Measurements from ENCODE around the gene INPP4B.
"Not testable (repeated sequence)": the region's sequence is repeated elsewhere in the genome, so short reads cannot be mapped to it uniquely, and the experiment has no call there.

INPP4B gene

DNA sequence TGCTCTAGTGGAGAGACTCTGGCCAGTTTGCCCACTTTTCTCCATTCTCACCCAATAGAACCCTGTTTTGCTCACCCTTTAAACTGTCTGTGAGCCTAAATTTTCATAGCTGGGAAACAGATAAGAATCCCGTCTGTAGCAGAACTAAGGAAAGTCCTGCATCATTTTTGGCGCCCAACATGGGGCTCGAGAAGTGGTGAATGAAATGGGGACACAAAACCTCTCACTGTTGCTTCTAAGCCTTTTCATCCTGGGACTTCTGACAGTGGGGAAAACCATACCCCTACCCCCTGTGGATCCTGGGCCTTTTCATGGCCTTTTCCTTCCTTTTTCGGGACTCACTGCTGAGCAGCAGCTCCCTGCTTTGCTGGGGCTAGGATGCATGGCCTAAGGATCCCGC, 189.9 kb downstream of the INPP4B start:
- Mint-ChIP-seq H3K9me3 (peaks cover 19% of the 10 kb centered on the region), H3K4me3 (no peak overlapping the region), H3K27me3 (no peaks in the 10 kb centered on the region), H3K27ac (no peak overlapping the region), H3K36me3 (no peaks in the 10 kb centered on the region), H3K4me1 (no peaks in the 10 kb centered on the region)
- ATAC-seq (ENCODE audit: low read depth), result no peak
- DNase-seq (ENCODE audit: low spot score in 2 of 2), result no peak

DNA sequence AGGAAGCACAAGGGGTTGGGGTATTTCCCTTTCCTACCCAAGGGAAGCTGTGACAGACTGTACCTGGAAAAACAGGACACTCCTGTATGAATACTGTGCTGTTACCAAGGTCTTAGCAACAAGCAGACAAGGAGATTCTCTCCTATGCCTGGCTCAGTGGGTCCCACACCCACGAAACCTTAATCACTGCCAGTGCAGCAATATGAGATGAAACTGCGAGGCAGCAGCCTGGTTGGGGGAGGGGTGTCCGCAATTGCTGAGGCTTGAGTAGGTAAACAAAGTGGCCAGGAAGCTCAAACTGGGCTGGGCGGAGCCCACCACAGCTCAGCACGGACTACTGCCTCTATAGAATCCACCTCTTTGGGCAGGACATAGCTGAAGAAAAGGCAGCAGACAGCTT, 197.7 kb downstream of the INPP4B start:
- peaks cover 17% of the 10 kb centered on the region for H3K9me3 Mint-ChIP-seq
- DNase-seq (ENCODE audit: low spot score in 2 of 2) (no peak), ATAC-seq (ENCODE audit: low read depth) (no peak)
- H3K4me1 Mint-ChIP-seq, result no peaks in the 10 kb centered on the region
- H3K27me3 Mint-ChIP-seq, result no peaks in the 10 kb centered on the region
- H3K36me3 Mint-ChIP-seq, result no peaks in the 10 kb centered on the region
- no peak overlapping the region for H3K27ac Mint-ChIP-seq
- H3K4me3 Mint-ChIP-seq, result no peak overlapping the region

DNA sequence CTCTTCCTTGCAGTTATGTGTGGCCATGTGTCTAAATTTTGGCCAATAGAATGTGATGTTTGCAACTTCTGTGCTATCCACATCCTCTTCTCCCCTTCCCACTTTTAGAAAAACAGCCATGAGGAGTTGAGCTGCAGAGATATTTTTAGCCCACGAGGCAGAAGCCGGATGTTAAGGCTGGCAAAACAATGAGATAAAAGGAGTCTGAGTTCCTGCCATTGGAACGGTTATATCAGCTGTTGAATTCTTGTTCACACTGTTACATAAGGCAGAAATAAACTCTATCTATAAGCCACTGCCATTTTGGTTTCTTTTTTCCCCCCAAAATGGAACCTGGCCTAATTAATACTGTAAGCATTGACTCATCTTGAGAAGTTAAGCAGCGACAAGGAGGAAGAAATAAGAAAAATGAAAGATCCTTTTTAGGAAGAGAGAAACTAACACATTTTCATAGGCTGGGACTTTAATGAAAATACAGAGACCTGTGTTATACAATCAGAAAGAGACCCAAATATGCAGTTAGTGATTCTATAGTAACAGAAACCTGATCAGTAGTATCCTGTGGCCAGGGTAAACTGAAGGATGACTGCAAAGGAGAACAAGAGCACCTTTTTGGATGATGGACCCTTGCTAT, 200.5 kb downstream of the INPP4B start:
- no peaks in the 10 kb centered on the region for H3K36me3 Mint-ChIP-seq
- H3K27ac Mint-ChIP-seq, result no peak overlapping the region
- H3K27me3 Mint-ChIP-seq, result no peaks in the 10 kb centered on the region
- DNase-seq (ENCODE audit: low spot score in 2 of 2) (no peak), ATAC-seq (ENCODE audit: low read depth) (no peak)
- H3K4me1 Mint-ChIP-seq, result no peaks in the 10 kb centered on the region
- H3K4me3 Mint-ChIP-seq, result no peak overlapping the region
- H3K9me3 Mint-ChIP-seq, result peaks cover 6% of the 10 kb centered on the region

DNA sequence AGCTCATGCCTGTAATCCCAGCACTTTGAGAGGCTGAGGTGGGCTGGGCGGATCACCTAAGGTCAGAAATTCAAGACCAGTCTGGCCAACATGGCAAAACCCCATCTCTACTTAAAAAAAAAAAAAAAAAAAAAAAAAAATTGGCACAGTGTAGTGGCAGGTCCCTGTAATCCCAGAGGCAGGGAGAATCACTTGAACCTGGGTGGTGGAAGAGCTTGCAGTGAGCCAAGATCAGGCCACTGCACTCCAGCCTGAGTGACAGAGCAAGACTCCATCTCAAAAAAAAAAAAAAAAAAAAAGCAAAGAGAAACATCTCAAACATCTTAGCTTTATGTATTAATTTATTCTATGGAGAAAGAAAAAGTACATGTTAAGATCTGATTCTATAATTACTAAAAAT, 201.5 kb downstream of the INPP4B start:
- not testable (repeated sequence) for H3K27ac Mint-ChIP-seq; H3K27me3 Mint-ChIP-seq; H3K4me1 Mint-ChIP-seq; H3K9me3 Mint-ChIP-seq; DNase-seq (ENCODE audit: low spot score in 2 of 2); H3K36me3 Mint-ChIP-seq; H3K4me3 Mint-ChIP-seq; ATAC-seq (ENCODE audit: low read depth)

DNA sequence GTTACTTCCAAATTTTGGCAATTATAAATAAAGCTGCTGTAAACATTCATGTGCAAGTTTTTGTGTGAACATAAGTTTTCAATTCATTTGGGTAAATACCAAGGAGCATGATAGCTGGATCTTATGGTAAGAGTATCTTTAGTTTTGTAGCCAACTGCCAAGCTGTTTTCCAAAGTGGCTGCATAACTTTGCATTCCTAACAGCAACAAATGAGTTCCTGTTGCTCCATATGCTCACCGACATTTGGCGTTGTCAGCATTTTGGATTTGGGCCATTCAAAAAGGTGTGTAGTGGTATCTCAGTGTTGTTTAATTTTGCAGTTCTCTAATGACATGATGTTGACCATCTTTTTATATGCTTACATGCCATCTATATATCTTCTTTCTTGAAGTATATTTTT, 208.5 kb downstream of the INPP4B start:
- H3K9me3 Mint-ChIP-seq, result peaks cover 6% of the 10 kb centered on the region
- no peak for DNase-seq (ENCODE audit: low spot score in 2 of 2)

DNA sequence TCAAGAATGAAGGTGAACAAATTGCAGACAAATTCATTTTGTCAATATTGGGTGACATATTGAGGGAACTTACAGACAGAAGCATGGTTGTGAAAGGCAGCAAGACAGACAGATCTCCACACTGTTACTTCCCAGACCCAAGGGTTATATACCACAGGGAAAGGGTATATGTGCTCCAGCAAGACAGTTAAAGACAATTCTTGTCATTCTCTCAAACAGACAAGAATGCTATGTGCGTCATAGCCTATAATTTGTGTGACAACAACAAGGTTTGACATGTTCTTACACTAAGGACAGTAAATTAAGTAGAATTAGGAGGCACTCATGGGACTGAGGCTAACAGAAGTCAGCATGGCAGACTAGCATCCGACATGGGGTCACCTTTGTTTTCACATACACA, 214.3 kb downstream of the INPP4B start:
- ATAC-seq (ENCODE audit: low read depth), result no peak
- Mint-ChIP-seq H3K36me3 (no peaks in the 10 kb centered on the region), H3K27me3 (no peaks in the 10 kb centered on the region), H3K9me3 (peaks cover 3% of the 10 kb centered on the region), H3K4me1 (no peaks in the 10 kb centered on the region), H3K27ac (no peak overlapping the region), H3K4me3 (no peak overlapping the region)
- DNase-seq (ENCODE audit: low spot score in 2 of 2), result no peak

More for the DNA sequence above, 208.5 kb downstream of the INPP4B start:
- Mint-ChIP-seq H3K36me3 (no peaks in the 10 kb centered on the region), H3K27me3 (no peaks in the 10 kb centered on the region), H3K4me1 (no peaks in the 10 kb centered on the region), H3K27ac (no peak overlapping the region), H3K4me3 (no peak overlapping the region)
- ATAC-seq (ENCODE audit: low read depth), result no peak

DNA sequence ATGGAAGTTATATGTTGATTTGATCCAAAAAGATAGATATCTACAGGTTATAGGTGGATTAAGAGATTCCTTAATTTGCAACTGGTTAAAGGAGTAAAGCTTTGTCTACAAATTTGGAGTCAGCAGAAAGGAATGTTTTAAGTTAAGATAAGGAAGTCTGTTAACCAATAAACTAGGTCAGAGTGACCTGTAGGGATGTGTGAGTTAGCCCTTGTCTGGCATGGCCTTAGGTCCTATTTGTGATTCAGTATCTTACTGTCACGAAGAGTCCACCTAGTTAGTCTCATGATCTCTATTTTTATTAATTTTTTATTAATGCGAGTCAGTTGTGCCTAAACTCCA, 230.8 kb downstream of the INPP4B start:
- Mint-ChIP-seq H3K9me3 (peaks cover 4% of the 10 kb centered on the region), H3K4me1 (no peaks in the 10 kb centered on the region), H3K27me3 (no peaks in the 10 kb centered on the region), H3K36me3 (no peaks in the 10 kb centered on the region), H3K27ac (no peak overlapping the region), H3K4me3 (no peak overlapping the region)
- ATAC-seq (ENCODE audit: low read depth), result no peak
- DNase-seq (ENCODE audit: low spot score in 2 of 2), result no peak

DNA sequence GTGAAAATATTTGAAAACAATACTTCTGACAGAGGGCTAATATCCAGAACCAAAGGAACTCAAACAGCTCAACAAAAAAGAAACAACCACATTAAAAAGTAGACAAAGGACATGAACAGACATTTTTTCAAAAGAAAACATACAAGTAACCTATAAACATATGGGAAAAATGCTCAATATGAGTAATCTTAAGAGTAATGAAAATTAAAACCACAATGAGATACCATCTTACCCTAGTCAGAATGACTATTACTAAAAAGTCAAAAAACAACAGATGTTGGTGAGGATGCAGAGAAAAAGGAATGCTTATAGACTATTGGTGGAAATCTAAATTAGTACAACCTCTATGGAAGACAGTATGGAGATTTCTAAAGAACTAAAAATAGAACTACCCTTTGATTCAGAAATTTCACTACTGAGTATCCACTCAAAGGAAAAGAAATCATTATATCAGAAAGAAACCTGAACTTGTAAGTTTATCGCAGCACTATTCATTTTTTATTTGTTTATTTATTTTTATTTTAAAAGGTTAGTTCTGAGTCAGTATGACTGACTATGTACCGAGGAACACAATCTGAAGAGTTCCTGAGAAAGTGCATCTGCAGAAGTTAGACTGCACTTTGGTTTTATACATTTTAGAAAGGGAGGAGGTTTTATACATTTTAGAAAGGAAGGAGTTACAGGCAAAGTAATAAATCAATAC, 231.3 kb downstream of the INPP4B start:
- DNase-seq (ENCODE audit: low spot score in 2 of 2) (no peak), ATAC-seq (ENCODE audit: low read depth) (no peak)
- H3K9me3 Mint-ChIP-seq, result peaks cover 4% of the 10 kb centered on the region
- H3K27me3 Mint-ChIP-seq, result no peaks in the 10 kb centered on the region
- H3K27ac Mint-ChIP-seq, result no peak overlapping the region
- H3K4me3 Mint-ChIP-seq, result no peak overlapping the region
- H3K4me1 Mint-ChIP-seq, result no peaks in the 10 kb centered on the region
- no peaks in the 10 kb centered on the region for H3K36me3 Mint-ChIP-seq

DNA sequence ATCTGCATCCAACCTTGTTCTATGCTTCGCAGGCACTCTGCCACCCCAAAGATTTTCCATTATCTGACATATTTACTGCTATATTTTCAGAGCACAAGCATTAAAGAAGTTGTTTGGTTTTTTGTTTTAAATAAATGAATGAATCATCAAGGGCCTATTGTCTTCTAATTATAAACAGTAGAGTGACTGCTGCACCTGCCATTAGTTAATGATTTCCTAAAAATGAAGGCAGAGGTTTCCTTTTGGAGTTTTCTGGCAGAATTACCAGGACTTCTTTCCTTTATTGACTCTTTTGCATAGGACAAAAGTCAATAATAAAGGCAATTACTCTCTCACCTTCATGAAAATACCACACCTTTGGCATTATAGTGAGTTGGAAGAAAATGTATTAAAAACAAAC, 238.1 kb downstream of the INPP4B start:
- Mint-ChIP-seq H3K27ac (no peak overlapping the region), H3K4me1 (no peaks in the 10 kb centered on the region), H3K36me3 (no peaks in the 10 kb centered on the region), H3K4me3 (no peak overlapping the region), H3K9me3 (peaks cover 12% of the 10 kb centered on the region), H3K27me3 (no peaks in the 10 kb centered on the region)
- no peak for DNase-seq (ENCODE audit: low spot score in 2 of 2)
- no peak for ATAC-seq (ENCODE audit: low read depth)

DNA sequence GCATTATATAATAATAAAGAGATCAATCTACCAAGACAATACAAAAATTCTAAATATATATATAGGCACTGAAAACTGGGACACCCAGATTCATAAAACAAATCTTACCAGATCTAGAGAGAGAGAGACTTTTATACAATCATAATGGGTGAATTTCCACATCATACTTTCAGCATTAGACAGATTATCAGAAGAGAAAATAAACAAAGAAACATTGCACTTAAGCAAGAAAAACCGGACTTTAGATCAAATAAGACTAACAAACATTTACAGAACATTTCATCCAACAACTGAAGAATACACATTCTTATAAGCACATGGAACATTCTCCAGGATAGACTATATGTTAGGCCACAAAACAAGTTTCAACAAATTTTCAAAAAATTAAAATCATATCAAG, 245.1 kb downstream of the INPP4B start:
- Mint-ChIP-seq H3K4me3 (no peak overlapping the region), H3K9me3 (peaks cover 14% of the 10 kb centered on the region), H3K27me3 (no peaks in the 10 kb centered on the region), H3K4me1 (no peaks in the 10 kb centered on the region), H3K27ac (no peak overlapping the region), H3K36me3 (no peaks in the 10 kb centered on the region)
- DNase-seq (ENCODE audit: low spot score in 2 of 2) (no peak), ATAC-seq (ENCODE audit: low read depth) (no peak)

DNA sequence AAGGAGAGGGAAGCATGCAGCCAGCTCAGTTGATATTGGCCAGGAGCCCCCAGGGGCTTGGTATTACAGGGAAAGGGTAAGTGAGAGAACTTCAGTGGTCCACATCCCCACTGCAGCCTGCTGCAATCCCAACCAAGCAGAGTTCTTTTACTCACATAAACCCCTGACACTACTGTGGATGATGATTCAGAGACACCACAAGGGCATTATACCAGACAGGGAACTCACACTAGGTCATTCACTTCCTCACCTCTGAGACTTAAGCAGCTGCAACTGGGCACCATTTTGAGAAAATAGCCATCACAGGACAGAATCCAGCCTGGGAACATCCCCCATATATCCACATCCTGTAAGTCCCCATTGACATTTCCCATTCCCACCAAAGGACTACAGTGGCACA, 248.0 kb downstream of the INPP4B start:
- no peak for ATAC-seq (ENCODE audit: low read depth)
- Mint-ChIP-seq H3K36me3 (no peaks in the 10 kb centered on the region), H3K27ac (no peak overlapping the region), H3K27me3 (no peaks in the 10 kb centered on the region), H3K4me1 (no peaks in the 10 kb centered on the region), H3K9me3 (peaks cover 7% of the 10 kb centered on the region), H3K4me3 (no peak overlapping the region)
- DNase-seq (ENCODE audit: low spot score in 2 of 2), result no peak

DNA sequence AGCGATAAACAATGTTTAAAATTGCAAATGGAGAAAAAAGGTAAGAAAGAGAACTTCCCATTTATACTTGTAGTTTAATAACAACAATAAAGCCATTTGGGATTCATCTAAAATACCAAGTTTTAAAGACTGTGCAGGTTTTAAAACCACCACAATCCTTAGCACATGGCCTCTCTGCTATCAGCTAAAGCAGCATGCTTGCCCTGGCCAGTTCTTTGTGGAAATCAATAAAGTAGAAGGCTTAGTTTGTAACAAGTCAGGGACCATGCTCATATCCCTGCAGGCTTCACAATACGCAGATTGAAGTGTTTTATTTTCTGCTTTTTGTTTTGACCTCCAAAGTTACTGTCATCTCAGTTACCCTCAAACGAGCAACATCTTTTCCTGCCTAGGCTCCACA, 249.5 kb downstream of the INPP4B start:
- DNase-seq (ENCODE audit: low spot score in 2 of 2) (no peak), ATAC-seq (ENCODE audit: low read depth) (no peak)
- peaks cover 2% of the 10 kb centered on the region for H3K9me3 Mint-ChIP-seq
- no peak overlapping the region for H3K27ac Mint-ChIP-seq
- H3K4me3 Mint-ChIP-seq, result no peak overlapping the region
- no peaks in the 10 kb centered on the region for H3K27me3 Mint-ChIP-seq
- no peaks in the 10 kb centered on the region for H3K36me3 Mint-ChIP-seq
- H3K4me1 Mint-ChIP-seq, result no peaks in the 10 kb centered on the region

DNA sequence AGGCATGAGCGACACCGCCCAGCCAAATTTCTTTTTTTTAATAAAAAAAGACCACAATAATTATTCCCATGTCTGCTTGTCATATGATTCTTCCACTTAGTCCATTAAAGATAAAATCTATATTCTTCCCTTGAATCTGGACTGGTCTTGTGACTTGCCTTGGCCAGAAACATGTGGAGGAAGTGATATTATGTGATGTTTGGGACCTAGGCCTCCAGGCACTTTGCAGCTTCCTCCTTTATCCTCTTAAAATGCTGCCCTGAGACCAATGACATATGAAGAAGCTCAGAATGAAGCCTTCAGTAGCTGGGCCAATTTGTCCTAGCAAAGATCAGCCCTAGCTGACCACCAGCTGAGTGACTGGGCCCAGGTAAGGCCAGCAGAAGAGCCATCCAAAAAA, 250.0 kb downstream of the INPP4B start:
- no peaks in the 10 kb centered on the region for H3K4me1 Mint-ChIP-seq
- DNase-seq (ENCODE audit: low spot score in 2 of 2) (no peak), ATAC-seq (ENCODE audit: low read depth) (no peak)
- H3K36me3 Mint-ChIP-seq, result no peaks in the 10 kb centered on the region
- no peaks in the 10 kb centered on the region for H3K27me3 Mint-ChIP-seq
- peaks cover 2% of the 10 kb centered on the region for H3K9me3 Mint-ChIP-seq
- H3K27ac Mint-ChIP-seq, result no peak overlapping the region
- H3K4me3 Mint-ChIP-seq, result no peak overlapping the region

DNA sequence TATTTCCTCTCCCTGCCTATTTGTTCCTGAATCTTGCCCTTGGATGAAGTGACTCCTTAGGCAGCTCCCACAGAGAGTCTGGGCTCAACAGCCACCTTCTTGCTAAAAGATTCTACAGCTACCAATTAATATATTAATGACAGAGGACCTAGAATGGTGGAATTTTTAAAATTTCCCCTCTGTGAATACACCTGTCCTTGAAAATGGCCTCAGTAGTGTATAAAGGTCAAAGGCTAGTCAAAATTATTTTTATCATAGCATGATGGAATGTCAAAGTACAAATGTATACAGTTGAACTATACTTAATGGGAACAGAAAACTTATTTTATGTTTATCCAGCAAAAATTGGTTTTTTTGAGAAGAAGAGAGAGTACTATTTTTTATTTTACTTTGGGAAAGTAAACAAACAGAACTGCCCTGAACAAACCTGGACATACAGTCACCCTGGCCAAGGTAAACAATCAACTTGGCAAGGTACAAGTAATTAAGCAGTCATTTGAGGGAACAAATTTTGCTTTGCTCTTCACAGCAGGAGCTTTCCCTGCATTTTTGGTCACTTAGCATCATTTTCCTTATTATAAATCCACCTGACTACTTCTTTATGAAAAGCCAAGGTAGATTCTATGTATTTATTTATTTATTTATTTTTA, 250.8 kb downstream of the INPP4B start:
- DNase-seq (ENCODE audit: low spot score in 2 of 2), result no peak
- ATAC-seq (ENCODE audit: low read depth), result no peak
- no peak overlapping the region for H3K27ac Mint-ChIP-seq
- no peaks in the 10 kb centered on the region for H3K4me1 Mint-ChIP-seq
- H3K9me3 Mint-ChIP-seq, result no peaks in the 10 kb centered on the region
- H3K27me3 Mint-ChIP-seq, result no peaks in the 10 kb centered on the region
- no peaks in the 10 kb centered on the region for H3K36me3 Mint-ChIP-seq
- H3K4me3 Mint-ChIP-seq, result no peak overlapping the region

DNA sequence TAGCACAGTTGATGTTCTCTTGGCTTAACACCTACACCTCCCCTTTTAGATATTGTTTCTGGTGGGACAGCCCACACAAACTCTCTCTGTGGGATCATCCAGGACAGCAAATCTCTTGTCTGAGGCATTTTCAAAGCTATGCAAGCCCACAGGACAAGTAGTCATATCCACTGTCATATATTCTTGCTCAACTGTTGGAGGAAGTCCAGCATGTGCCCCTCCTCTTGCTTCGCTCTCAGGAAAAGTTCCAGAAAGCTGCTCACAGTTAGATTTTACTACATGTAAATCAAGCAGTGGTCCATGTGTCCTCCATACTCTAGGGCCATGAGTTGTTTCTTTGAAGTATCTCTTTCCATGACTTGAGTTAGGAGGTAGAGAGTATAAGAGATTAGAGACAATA, 260.7 kb downstream of the INPP4B start:
- Mint-ChIP-seq H3K36me3 (no peaks in the 10 kb centered on the region), H3K9me3 (no peaks in the 10 kb centered on the region), H3K4me1 (no peaks in the 10 kb centered on the region), H3K27me3 (no peaks in the 10 kb centered on the region), H3K27ac (no peak overlapping the region), H3K4me3 (no peak overlapping the region)
- ATAC-seq (ENCODE audit: low read depth), result no peak
- no peak for DNase-seq (ENCODE audit: low spot score in 2 of 2)
